Ovary (tissue), 3 donors: ENCODE data around the gene GAK.

Experiments
- EP300 ChIP-seq: sonication (generic); formaldehyde crosslinking; IDR thresholded peaks from one replicate; pipeline ENCODE4 v1.6.1; 2017; ENCODE audit warnings: antibody characterized with exemption
- POLR2A ChIP-seq: fragments of 450-650 bp; IDR thresholded peaks from one replicate; pipeline ENCODE4 v1.6.1; 2017; ENCODE audit warnings: antibody characterized with exemption, mild to moderate bottlenecking, moderate library complexity
- TF ChIP-seq, protein P1 (sequence below), 3 donors: fragments of 450-650 bp in 2 of 3; fragments of 200-600 bp in 1 of 3; IDR thresholded peaks; one replicate each; pipeline versions ENCODE4 v1.5.1 to v1.8.0; 2016 to 2022; ENCODE audit warnings: antibody characterized with exemption in 3 of 3, mild to moderate bottlenecking in 1 of 3
- donor health status: DM: no; HTN: no; CAD: no.

DNA sequence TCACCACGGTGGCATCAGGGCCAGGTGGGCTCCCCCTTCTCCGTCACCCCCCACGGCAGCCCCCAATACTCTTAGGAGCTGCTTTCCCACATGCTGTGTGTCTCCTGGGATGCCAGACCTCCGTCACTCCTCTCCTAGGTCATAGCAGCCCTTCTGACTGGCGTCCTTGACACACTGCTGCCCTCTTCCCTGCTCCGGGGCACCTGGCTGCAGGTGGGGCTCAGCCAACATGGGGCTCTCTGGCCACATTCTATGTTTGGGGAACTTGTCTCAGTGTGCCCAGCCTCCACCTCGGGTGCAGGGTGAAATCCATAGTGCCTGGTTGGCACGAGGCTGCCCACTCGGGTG, 14.0 kb upstream of the GAK start:
- no peak for TF ChIP-seq POLR2A
- TF ChIP-seq, protein P1, sequence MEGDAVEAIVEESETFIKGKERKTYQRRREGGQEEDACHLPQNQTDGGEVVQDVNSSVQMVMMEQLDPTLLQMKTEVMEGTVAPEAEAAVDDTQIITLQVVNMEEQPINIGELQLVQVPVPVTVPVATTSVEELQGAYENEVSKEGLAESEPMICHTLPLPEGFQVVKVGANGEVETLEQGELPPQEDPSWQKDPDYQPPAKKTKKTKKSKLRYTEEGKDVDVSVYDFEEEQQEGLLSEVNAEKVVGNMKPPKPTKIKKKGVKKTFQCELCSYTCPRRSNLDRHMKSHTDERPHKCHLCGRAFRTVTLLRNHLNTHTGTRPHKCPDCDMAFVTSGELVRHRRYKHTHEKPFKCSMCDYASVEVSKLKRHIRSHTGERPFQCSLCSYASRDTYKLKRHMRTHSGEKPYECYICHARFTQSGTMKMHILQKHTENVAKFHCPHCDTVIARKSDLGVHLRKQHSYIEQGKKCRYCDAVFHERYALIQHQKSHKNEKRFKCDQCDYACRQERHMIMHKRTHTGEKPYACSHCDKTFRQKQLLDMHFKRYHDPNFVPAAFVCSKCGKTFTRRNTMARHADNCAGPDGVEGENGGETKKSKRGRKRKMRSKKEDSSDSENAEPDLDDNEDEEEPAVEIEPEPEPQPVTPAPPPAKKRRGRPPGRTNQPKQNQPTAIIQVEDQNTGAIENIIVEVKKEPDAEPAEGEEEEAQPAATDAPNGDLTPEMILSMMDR (IDR thresholded peaks at IDR 0.05): no peak
- no peak for TF ChIP-seq EP300
